ENCODE results near the gene SCN4A. TPM values are rescaled to one million over a fixed set of nuclear protein-coding genes. Genes with fewer than 3 reads are reported as not detected.
A peak's percentile ranks its signal among the peaks of the same experiment; 100 is the strongest.
"Not testable (repeated sequence)": the region's sequence is repeated elsewhere in the genome, so short reads cannot be mapped to it uniquely, and the experiment has no call there.

SCN4A gene
- total RNA-seq, 1 donor from 2014 or later = 5.2 TPM

- no peak for DNase-seq
These were observed 38.3 kb downstream of the SCN4A start for GRCh38 chr17:63934183-63935112.

- no peak for DNase-seq
These were observed 39.1 kb downstream of the SCN4A start for GRCh38 chr17:63933598-63933997.

- no peak for DNase-seq
These were observed 40.0 kb downstream of the SCN4A start for GRCh38 chr17:63932721-63933120.

- no peak for DNase-seq
These were observed 40.6 kb downstream of the SCN4A start, which contains the start of gene CD79B for GRCh38 chr17:63931981-63932561. TSS of gene CD79B (minus strand) at chr17:63932331. CDS start at chr17:63932261, 70 bp downstream.

GRCh38 chr17:63930951-63931575, 41.7 kb downstream of the SCN4A start:
- no peak for DNase-seq

- DNase-seq = no peak
These were observed 42.6 kb downstream of the SCN4A start for GRCh38 chr17:63929860-63930766.

GRCh38 chr17:63928966-63929695, 43.6 kb downstream of the SCN4A start:
- DNase-seq = no peak

- DNase-seq = no peak
These were observed 44.5 kb downstream of the SCN4A start for GRCh38 chr17:63928172-63928666.

GRCh38 chr17:63927464-63928171, 45.1 kb downstream of the SCN4A start:
- DNase-seq = no peak

- no peak for DNase-seq
These were observed 46.6 kb downstream of the SCN4A start for GRCh38 chr17:63926164-63926563.

- DNase-seq = no peak
These were observed 47.1 kb downstream of the SCN4A start for GRCh38 chr17:63925615-63926014.

- DNase-seq = not testable (repeated sequence)
These were observed 50.3 kb downstream of the SCN4A start for GRCh38 chr17:63922402-63922801.

GRCh38 chr17:63920779-63921178, 51.9 kb downstream of the SCN4A start:
- DNase-seq = not testable (repeated sequence)

GRCh38 chr17:63920050-63920449, 52.7 kb downstream of the SCN4A start:
- not testable (repeated sequence) for DNase-seq

- DNase-seq = peak; percentile 10
These were observed 53.4 kb downstream of the SCN4A start for GRCh38 chr17:63919311-63919723.

- not testable (repeated sequence) for DNase-seq
These were observed 53.9 kb downstream of the SCN4A start, which contains the start of gene GH1 for GRCh38 chr17:63918789-63919305. TSS of gene GH1 (minus strand) at chr17:63918839. CDS start at chr17:63918776, 63 bp downstream.

- DNase-seq = no peak
These were observed 54.4 kb downstream of the SCN4A start for GRCh38 chr17:63918305-63918704.

- DNase-seq = no peak
These were observed 55.1 kb downstream of the SCN4A start for GRCh38 chr17:63917646-63918045.

GRCh38 chr17:63917206-63917605, 55.5 kb downstream of the SCN4A start:
- DNase-seq = not testable (repeated sequence)

All from skin of body (tissue), 2 donors.